Thyroid gland (tissue), 4 donors: ENCODE results near the gene CYP2J2. TPM values are rescaled to one million over a fixed set of nuclear protein-coding genes. Genes with fewer than 3 reads are reported as not detected.
"Not testable (repeated sequence)": the region's sequence is repeated elsewhere in the genome, so short reads cannot be mapped to it uniquely, and the experiment has no call there.

Experiments
- DNase-seq, 2 donors: peaks; one replicate each; pipeline ENCODE4 v3.0.0-alpha.2; 2019
- H3K27ac ChIP-seq, 3 donors: fragments of 200-600 bp; sonication (generic); 1 replicate in 2 of 3; 2 replicates in 1 of 3; pipeline ENCODE4 v1.5.1; 2016 to 2019; ENCODE audit warnings: mild to moderate bottlenecking in 1 of 3, moderate library complexity in 1 of 3
- H3K27me3 ChIP-seq: fragments of 200-600 bp; sonication (generic); one replicate; pipeline ENCODE4 v1.5.1; 2019
- H3K36me3 ChIP-seq, 2 donors: fragments of 200-600 bp; sonication (generic); one replicate each; pipeline ENCODE4 v1.5.1; 2016 to 2019
- H3K4me1 ChIP-seq, 2 donors: fragments of 200-600 bp; sonication (generic); one replicate each; pipeline ENCODE4 v1.5.1; 2017 to 2019
- H3K4me3 ChIP-seq, 3 donors: fragments of 200-600 bp; sonication (generic); replicated peaks in 1 of 3; 1 replicate in 2 of 3; 2 replicates in 1 of 3; pipeline ENCODE4 v1.5.1; 2016; ENCODE audit warnings: mild to moderate bottlenecking in 1 of 3
- H3K9me3 ChIP-seq: fragments of 200-600 bp; sonication (generic); one replicate; pipeline ENCODE4 v1.5.1; 2017
- POLR2A ChIP-seq, 2 donors: fragments of 450-650 bp; IDR thresholded peaks; one replicate each; pipeline ENCODE4 v1.6.1; 2017; ENCODE audit warnings: antibody characterized with exemption in 2 of 2, mild to moderate bottlenecking in 2 of 2, moderate library complexity in 1 of 2
- WGBS, 2 donors: methylation state at CpG; one replicate each; pipeline ENCODE4 v1.1.5; 2017; 5-methylcytosine and 5-hydroxymethylcytosine counted together
- intact Hi-C: fragments of 100-400 bp; cut with DNase I; formaldehyde crosslinking; loops from one replicate; pipeline ENCODE4 v1.15.1; 2023
- total RNA-seq, 4 donors: library from RNA; depleted of rRNA; stranded (reverse); fragments of >200 nt; gene quantifications; one replicate each; pipeline ENCODE4 v1.2.3, GENCODE V29; 2016
- TF ChIP-seq, protein P1 (sequence below), 6 experiments: fragments of 200-600 bp in 3 of 6; fragments of 450-650 bp in 3 of 6; sonication (generic) in 3 of 6; IDR thresholded peaks; one replicate each; pipeline ENCODE4 v1.5.1; 2016 to 2019; ENCODE audit warnings: antibody characterized with exemption in 6 of 6, mild to moderate bottlenecking in 2 of 6, inconsistent platforms in 1 of 6, moderate library complexity in 1 of 6

The CYP2J2 gene
- total RNA-seq, 4 donors from 2014 or later, result 0.33 TPM; not detected in 3

DNA sequence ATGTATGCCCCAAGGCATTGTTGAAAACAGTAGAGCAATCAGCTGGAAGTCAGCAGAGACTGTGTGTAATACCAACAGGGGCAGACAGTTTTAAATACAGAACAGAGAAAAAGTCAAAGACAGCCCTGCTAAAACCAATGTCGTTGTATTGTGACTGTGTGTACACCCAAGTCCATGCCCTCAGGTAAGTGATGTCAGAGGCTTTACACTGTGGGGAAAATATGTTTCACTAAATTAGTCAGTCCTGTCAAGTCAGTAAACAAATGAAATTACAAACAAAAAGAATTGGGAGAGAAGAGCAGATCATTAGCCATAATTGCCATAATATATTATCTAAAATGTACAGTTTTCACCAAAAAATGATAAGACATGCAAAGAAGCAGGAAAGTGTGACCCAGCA, 2.4 kb upstream of the CYP2J2 start:
- DNase-seq, result no peak
- 58 to 81% methylated on average over 1 of the region's 1 CpG for WGBS, 2 donors
- intact Hi-C loops, result no loop called here

DNA sequence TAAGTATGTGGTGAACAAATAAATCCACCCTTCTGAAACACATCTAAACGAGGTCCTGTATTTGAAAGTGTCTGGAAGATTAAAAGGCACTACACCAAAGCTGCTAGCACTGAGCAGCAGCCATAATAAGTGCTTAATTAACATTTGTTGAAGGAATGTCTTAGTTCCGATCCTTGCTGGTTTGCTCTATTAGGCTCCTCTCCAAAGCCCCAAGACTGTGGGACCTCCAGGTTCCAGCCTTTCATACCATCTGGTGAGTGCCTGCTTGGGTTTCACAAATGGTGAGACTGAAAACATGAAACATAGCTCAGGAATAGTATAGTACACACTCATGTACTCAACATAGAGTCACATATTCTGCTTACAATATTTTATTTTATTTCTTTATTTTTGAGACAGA, 640 bp upstream of the CYP2J2 start:
- TF ChIP-seq, protein P1, sequence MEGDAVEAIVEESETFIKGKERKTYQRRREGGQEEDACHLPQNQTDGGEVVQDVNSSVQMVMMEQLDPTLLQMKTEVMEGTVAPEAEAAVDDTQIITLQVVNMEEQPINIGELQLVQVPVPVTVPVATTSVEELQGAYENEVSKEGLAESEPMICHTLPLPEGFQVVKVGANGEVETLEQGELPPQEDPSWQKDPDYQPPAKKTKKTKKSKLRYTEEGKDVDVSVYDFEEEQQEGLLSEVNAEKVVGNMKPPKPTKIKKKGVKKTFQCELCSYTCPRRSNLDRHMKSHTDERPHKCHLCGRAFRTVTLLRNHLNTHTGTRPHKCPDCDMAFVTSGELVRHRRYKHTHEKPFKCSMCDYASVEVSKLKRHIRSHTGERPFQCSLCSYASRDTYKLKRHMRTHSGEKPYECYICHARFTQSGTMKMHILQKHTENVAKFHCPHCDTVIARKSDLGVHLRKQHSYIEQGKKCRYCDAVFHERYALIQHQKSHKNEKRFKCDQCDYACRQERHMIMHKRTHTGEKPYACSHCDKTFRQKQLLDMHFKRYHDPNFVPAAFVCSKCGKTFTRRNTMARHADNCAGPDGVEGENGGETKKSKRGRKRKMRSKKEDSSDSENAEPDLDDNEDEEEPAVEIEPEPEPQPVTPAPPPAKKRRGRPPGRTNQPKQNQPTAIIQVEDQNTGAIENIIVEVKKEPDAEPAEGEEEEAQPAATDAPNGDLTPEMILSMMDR (IDR thresholded peaks at IDR 0.05), result no peak
- no peak for TF ChIP-seq POLR2A (IDR thresholded peaks at IDR 0.05)
- Histone ChIP-seq H3K36me3 (no peaks in the 10 kb centered on the region), H3K27me3 (no peaks in the 10 kb centered on the region), H3K4me1 (peaks cover 4 to 10% of the 10 kb centered on the region in 2 donors), H3K4me3 (no peak overlapping the region), H3K27ac (no peak overlapping the region), H3K9me3 (no peaks in the 10 kb centered on the region)
- 49 to 51% methylated on average over 2 of the region's 2 CpGs for WGBS, 2 donors
- DNase-seq, result no peak
- intact Hi-C loops, result no loop called here

More for the DNA sequence above, 2.4 kb upstream of the CYP2J2 start:
- H3K9me3 ChIP-seq, result no peaks in the 10 kb centered on the region
- no peak overlapping the region for H3K27ac ChIP-seq
- no peaks in the 10 kb centered on the region for H3K27me3 ChIP-seq
- TF ChIP-seq, protein P1 (IDR thresholded peaks at IDR 0.05), result no peak
- no peak for TF ChIP-seq POLR2A (IDR thresholded peaks at IDR 0.05)
- H3K4me1 ChIP-seq, result peaks cover 4 to 10% of the 10 kb centered on the region in 2 donors
- no peak overlapping the region for H3K4me3 ChIP-seq
- no peaks in the 10 kb centered on the region for H3K36me3 ChIP-seq

DNA sequence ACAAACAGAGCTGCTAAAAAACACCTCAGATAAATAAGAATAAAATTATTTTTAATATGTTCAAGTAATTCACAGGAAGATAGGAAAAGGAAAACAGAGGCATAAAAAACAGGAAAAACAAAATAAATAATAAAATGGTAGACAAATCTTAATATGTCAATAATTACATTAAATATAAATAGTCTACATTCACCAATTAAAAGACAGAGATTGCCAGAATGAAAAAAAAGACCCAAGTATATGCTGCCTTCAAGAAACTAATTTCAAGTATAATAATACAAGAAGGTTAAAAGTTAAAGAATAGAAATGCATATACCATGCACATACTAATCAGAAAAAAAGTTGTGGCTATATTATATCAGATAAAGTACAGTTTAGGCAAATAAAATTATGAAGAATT, 1.9 kb downstream of the CYP2J2 start:
- H3K36me3 ChIP-seq, result no peaks in the 10 kb centered on the region

DNA sequence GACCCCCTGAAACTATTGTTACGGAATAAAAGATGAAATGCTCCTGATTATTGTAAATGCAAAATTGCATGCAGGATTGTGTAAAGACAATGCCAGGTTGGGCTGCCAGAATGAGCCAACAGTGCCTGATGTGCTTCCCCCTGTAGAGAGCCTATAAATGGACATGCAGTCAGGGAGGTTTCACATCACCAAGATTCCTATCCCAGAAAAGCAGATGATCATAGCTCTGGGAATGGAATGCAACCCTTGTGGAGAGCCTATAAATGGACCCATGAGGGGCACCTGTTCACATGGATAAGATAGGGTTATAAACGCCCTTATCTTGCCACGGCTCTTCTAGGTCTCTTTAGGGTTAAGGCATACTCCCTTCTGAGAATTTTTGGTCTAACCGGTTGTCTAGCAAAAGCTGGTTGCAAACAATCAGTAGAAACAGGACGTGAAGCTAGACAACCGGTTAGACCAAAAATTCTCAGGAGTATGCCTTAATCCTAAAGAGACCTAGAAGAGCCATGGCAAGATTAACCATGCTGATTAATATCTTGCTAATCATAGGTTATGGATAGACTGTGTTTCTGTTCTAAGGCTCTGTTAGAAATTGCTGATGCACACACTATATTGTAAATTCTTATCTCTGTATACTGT, 5.2 kb downstream of the CYP2J2 start:
- DNase-seq, H3K9me3 ChIP-seq, H3K4me3 ChIP-seq, H3K36me3 ChIP-seq, intact Hi-C loops, H3K4me1 ChIP-seq, H3K27me3 ChIP-seq, H3K27ac ChIP-seq: not testable (repeated sequence)
- 88 to 92% methylated on average over 6 of the region's 6 CpGs for WGBS, 2 donors

More for the DNA sequence above, 1.9 kb downstream of the CYP2J2 start:
- Histone ChIP-seq H3K4me3 (no peak overlapping the region), H3K27ac (no peak overlapping the region), H3K9me3 (no peaks in the 10 kb centered on the region), H3K4me1 (peaks cover 4 to 10% of the 10 kb centered on the region in 2 donors), H3K27me3 (no peaks in the 10 kb centered on the region)
- no peak for DNase-seq
- intact Hi-C loops, result no loop called here
- TF ChIP-seq POLR2A (IDR thresholded peaks at IDR 0.05), result no peak
- TF ChIP-seq, protein P1 (IDR thresholded peaks at IDR 0.05), result no peak

DNA sequence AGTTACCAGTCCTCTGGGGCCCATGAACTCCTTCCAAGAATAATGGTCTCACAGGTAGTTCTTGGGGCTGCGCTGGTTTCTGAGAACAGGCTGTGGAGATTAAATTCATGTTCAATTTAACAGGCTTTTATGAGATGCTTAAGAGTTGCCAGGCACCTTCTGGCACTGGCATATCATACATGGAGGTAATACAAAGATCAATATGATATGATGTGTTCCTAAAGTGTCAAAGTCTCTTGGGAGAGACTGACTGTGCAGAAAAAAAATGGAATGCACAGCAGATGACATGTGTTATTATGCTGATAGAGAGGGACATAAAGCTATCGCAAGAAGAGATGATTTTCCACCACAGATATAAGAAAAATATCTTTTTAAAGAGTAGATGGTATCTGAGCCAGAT, 6.8 kb downstream of the CYP2J2 start:
- Histone ChIP-seq H3K9me3 (no peaks in the 10 kb centered on the region), H3K27ac (no peak overlapping the region)
- intact Hi-C loops, result no loop called here

More for the DNA sequence above, 6.8 kb downstream of the CYP2J2 start:
- Histone ChIP-seq H3K4me3 (no peak overlapping the region), H3K4me1 (no peaks in the 10 kb centered on the region), H3K36me3 (no peaks in the 10 kb centered on the region), H3K27me3 (no peaks in the 10 kb centered on the region)
- no peak for TF ChIP-seq POLR2A (IDR thresholded peaks at IDR 0.05)
- TF ChIP-seq, protein P1 (IDR thresholded peaks at IDR 0.05), result no peak
- DNase-seq, result no peak
- 66 to 83% methylated on average over 2 of the region's 2 CpGs for WGBS, 2 donors
